ENCODE data around the gene ZNF593OS. TPM values are rescaled to one million over a fixed set of nuclear protein-coding genes. Genes with fewer than 3 reads are reported as not detected.

ZNF593OS gene
- total and polyA plus RNA-seq, 10 of the 15 experiments (the other 5 are each of a cell fraction or from before 2014, with no cell fraction given): 0.16 to 1.7 (median 0.59) TPM; not detected in 6

GRCh38 chr1:26215246-26215645 is 43.6 kb upstream of the ZNF593OS start:
- no peak for FAIRE-seq
- DNase-seq (ENCODE audit: low read depth, low spot score): no peak
- BruUV-seq (replicated peaks): no TSS peak
- ChIA-PET SMC1A (ENCODE audit: uncharacterized antibody, unreplicated experiment) (no interaction called here), CTCF (interaction anchor here (0.5 kb wide), 1 partner anchor 274 kb away, joined by 4 read pairs; no protein-coding TSS in a partner anchor), RAD21 (ENCODE audit: unreplicated experiment) (no interaction called here), POLR2A (interaction anchor here (0.6 kb wide), 1 partner anchor 47 kb away, joined by 3 read pairs; no protein-coding TSS in a partner anchor)
- WGBS (ENCODE audit: insufficient coverage, insufficient replicate concordance, low lambda C conversion rate, missing lambda C conversion rate): 55% methylated on average over 3 of the region's 3 CpGs
- H3K9ac ChIP-seq (ENCODE audit: control insufficient read depth, insufficient read depth, low read length): no peak overlapping the region
- H3K4me1 ChIP-seq (ENCODE audit: control insufficient read depth, insufficient read depth, low read length): no peaks in the 10 kb centered on the region
- TF ChIP-seq HDAC6 (IDR thresholded peaks at IDR 0.05; ENCODE audit: unreplicated experiment): no peak
- no peak for TF ChIP-seq CREB1 (IDR thresholded peaks at IDR 0.05; ENCODE audit: low read depth)
- TF ChIP-seq TBL1XR1 (IDR thresholded peaks at IDR 0.05; ENCODE audit: low read depth, low read length): no peak
- no peak for TF ChIP-seq MXI1 (IDR thresholded peaks at IDR 0.05; ENCODE audit: low read depth, low read length)
- no peak for TF ChIP-seq EED (IDR thresholded peaks at IDR 0.05; ENCODE audit: low read depth)
- TF ChIP-seq YY1 (IDR thresholded peaks at IDR 0.05; ENCODE audit: low read depth, low read length): no peak
- no peak for TF ChIP-seq HSF1 (IDR thresholded peaks at IDR 0.05; ENCODE audit: low read depth, low read length)
- no peak for TF ChIP-seq NFYA (IDR thresholded peaks at IDR 0.05; ENCODE audit: borderline replicate concordance, low read depth, low read length)
- no peak for TF ChIP-seq LARP7 (IDR thresholded peaks at IDR 0.05)
- no peak for TF ChIP-seq SMAD1 (IDR thresholded peaks at IDR 0.05; ENCODE audit: low read depth, partially characterized antibody)
- no peak for TF ChIP-seq TCF7 (IDR thresholded peaks at IDR 0.05; ENCODE audit: borderline replicate concordance)
- TF ChIP-seq EP300 (IDR thresholded peaks at IDR 0.05; ENCODE audit: borderline replicate concordance in 1 of 2, control insufficient read depth in 1 of 2, low read depth in 2 of 2, low read length in 2 of 2): no peak
- no peak for TF ChIP-seq ASH2L (IDR thresholded peaks at IDR 0.05; ENCODE audit: borderline replicate concordance, low read depth)
- TF ChIP-seq KDM1A (IDR thresholded peaks at IDR 0.05; ENCODE audit: borderline replicate concordance): no peak
- TF ChIP-seq NBN (IDR thresholded peaks at IDR 0.05): no peak
- no peak for TF ChIP-seq CBX5 (IDR thresholded peaks at IDR 0.05; ENCODE audit: low read depth)
- H2AFZ ChIP-seq (ENCODE audit: control insufficient read depth, low read depth, low read length): no peak overlapping the region
- H3K9me3 ChIP-seq (replicated peaks; ENCODE audit: control insufficient read depth, insufficient read depth, low read length): no peaks in the 10 kb centered on the region
- H4K20me1 ChIP-seq (ENCODE audit: control insufficient read depth, insufficient read depth): no peaks in the 10 kb centered on the region
- H3K36me3 ChIP-seq (ENCODE audit: control insufficient read depth in 2 of 2, insufficient read depth in 2 of 2, low read length in 1 of 2): no peaks in the 10 kb centered on the region
- no peak overlapping the region for H3K27ac ChIP-seq (ENCODE audit: control insufficient read depth, insufficient read depth)
- H3K4me2 ChIP-seq (ENCODE audit: control insufficient read depth, insufficient read depth): no peak overlapping the region
- intact Hi-C loops (cut with micrococcal nuclease; ENCODE audit: unreplicated experiment) (no loop called here), in situ Hi-C loops (cut with MboI) (no loop called here)
- H3K4me3 ChIP-seq: no peak overlapping the region
- no peaks in the 10 kb centered on the region for H3K79me2 ChIP-seq (ENCODE audit: control insufficient read depth, insufficient read depth, low read length)
- no peak for ATAC-seq
- no peaks in the 10 kb centered on the region; a peak in 1 of 4 replicates for H3K27me3 ChIP-seq (replicated peaks in 1 of 2; ENCODE audit: control insufficient read depth in 2 of 2, insufficient read depth in 2 of 2, low read length in 1 of 2)

Measured in GM12878 (cell line).